Tibial artery (tissue), 4 donors: ENCODE measurements around the gene MICALL2.

Source experiments
- DNase-seq, 2 donors: peaks; one replicate each; pipeline ENCODE4 v3.0.0-alpha.2; 2019
- H3K27ac ChIP-seq, 2 donors: fragments of 200-600 bp; sonication (generic) in 1 of 2; 1 replicate in 1 of 2; 2 replicates in 1 of 2; pipeline ENCODE4 v1.5.1; 2018 to 2019; ENCODE audit warnings: mild to moderate bottlenecking in 1 of 2
- H3K27me3 ChIP-seq, 2 donors: fragments of 200-600 bp; sonication (generic) in 1 of 2; one replicate each; pipeline versions ENCODE4 v1.5.1 to v1.6.0; 2016 to 2019
- H3K36me3 ChIP-seq, 3 donors: fragments of 200-600 bp; sonication (generic) in 2 of 3; one replicate each; pipeline ENCODE4 v1.5.1; 2016 to 2019; ENCODE audit warnings: mild to moderate bottlenecking in 2 of 3
- H3K4me1 ChIP-seq, 4 donors: fragments of 200-600 bp; sonication (generic) in 2 of 4; 1 replicate in 3 of 4; 2 replicates in 1 of 4; pipeline ENCODE4 v1.5.1; 2016 to 2019
- H3K4me3 ChIP-seq, 2 donors: fragments of 200-600 bp; sonication (generic) in 1 of 2; 1 replicate in 1 of 2; 2 replicates in 1 of 2; pipeline ENCODE4 v1.5.1; 2018 to 2019; ENCODE audit warnings: mild to moderate bottlenecking in 2 of 2
- H3K9me3 ChIP-seq, 3 donors: fragments of 200-600 bp; sonication (generic) in 1 of 3; one replicate each; pipeline ENCODE4 v1.5.1; 2016 to 2019
- intact Hi-C: fragments of 100-400 bp; cut with DNase I; formaldehyde crosslinking; loops from one replicate; pipeline ENCODE4 v1.15.0; 2023; ENCODE audit warnings: low total_unique reads
- TF ChIP-seq, protein P1 (sequence below), 2 experiments: fragments of 200-600 bp in 1 of 2; fragments of 450-650 bp in 1 of 2; IDR thresholded peaks; one replicate each; pipeline ENCODE4 v1.5.1; 2017 to 2019; ENCODE audit warnings: antibody characterized with exemption in 2 of 2, mild to moderate bottlenecking in 1 of 2, moderate library complexity in 1 of 2

The MICALL2 gene

DNA sequence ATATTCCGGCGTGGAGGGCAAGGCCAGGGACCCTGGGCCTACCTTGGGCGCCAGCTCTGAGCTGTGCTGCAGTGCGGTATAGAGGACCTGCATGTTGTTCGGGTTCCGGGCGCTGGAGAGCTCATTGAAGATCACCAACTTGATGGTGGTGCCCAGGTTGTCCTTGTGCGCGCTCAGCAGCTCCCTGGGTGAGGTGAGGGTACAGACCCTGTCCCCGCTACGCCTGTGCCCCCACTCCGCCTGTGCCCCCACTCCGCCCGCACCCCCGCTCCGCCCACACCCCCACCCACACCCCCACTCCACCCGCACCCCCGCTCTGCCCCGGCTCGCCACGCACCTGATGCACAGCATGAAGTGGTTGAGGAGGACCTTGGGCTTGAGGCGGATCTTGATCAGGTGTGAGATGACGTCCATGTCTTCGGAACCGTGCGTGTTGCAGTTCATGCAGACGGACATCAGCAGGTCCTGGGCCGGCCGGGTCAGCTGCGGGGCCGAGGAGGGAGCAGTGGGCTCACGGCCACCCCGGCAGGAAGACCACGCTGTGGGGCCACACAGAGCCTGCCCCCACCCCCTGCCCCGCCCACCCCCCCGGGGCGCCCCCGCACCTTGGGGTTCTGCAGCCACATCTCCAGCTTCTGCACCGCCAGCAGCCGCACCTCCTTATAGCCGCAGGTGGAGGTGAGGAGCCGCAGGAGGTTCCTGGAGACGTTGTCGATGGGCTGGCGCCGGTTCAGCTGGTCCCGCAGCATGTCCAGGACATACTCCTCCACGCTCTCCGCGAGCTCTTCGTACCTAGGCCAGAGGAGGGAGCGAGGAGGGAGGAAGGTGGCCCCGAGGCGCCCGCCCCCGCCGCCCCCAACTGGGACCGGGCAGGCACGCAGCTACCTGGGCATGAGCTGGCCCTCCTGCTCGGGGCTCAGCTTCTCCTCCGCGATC lies 39.4 kb upstream of the MICALL2 start:
- intact Hi-C loops: no loop called here
- no peak for DNase-seq
- no peaks in the 10 kb centered on the region for H3K27me3 ChIP-seq
- no peak overlapping the region for H3K27ac ChIP-seq
- no peaks in the 10 kb centered on the region for H3K9me3 ChIP-seq
- TF ChIP-seq, protein P1, sequence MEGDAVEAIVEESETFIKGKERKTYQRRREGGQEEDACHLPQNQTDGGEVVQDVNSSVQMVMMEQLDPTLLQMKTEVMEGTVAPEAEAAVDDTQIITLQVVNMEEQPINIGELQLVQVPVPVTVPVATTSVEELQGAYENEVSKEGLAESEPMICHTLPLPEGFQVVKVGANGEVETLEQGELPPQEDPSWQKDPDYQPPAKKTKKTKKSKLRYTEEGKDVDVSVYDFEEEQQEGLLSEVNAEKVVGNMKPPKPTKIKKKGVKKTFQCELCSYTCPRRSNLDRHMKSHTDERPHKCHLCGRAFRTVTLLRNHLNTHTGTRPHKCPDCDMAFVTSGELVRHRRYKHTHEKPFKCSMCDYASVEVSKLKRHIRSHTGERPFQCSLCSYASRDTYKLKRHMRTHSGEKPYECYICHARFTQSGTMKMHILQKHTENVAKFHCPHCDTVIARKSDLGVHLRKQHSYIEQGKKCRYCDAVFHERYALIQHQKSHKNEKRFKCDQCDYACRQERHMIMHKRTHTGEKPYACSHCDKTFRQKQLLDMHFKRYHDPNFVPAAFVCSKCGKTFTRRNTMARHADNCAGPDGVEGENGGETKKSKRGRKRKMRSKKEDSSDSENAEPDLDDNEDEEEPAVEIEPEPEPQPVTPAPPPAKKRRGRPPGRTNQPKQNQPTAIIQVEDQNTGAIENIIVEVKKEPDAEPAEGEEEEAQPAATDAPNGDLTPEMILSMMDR (IDR thresholded peaks at IDR 0.05): no peak
- peaks cover 65 to 93% (median 86%) of the 10 kb centered on the region in 3 donors for H3K36me3 ChIP-seq
- H3K4me3 ChIP-seq: no peak overlapping the region
- H3K4me1 ChIP-seq: peaks cover 0 to 22% (median 15%) of the 10 kb centered on the region in 4 donors

DNA sequence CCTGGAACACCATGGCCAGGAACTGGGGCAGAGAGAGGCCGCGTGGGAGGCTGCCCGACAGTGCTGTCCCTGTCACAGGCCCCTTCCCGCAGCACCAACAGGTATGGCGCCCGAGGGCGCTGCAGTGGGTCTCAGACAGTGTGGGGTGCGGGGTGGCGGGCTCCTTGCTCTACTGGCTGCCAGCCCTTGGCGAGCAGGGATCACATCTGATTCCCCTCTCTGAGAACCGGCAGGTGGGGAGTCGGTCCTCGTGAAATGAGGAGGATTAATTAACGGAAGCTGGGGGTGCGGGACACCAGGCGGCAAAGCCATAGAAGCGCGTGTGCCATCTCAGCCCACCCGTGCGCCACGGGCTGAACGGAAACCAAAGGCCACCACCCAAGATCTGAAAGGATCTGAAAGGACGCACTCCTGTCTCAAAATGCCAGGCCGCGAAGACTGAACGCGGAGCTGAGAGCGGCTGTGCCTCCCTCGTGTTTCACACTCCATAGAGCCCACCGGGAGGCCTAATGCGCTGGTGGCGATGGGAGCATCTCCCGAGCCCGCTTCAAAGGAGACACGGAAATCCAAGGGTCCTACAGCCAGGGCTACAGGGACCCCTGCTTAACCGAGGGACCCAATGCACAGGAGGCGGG lies 38.1 kb upstream of the MICALL2 start:
- TF ChIP-seq, protein P1 (IDR thresholded peaks at IDR 0.05): no peak
- Histone ChIP-seq H3K9me3 (no peaks in the 10 kb centered on the region), H3K27me3 (no peaks in the 10 kb centered on the region), H3K4me3 (no peak overlapping the region), H3K36me3 (peaks cover 77 to 100% (median 96%) of the 10 kb centered on the region in 3 donors), H3K4me1 (peaks cover 0 to 10% (median 4%) of the 10 kb centered on the region in 4 donors), H3K27ac (no peak overlapping the region)
- intact Hi-C loops: no loop called here
- DNase-seq: no peak

DNA sequence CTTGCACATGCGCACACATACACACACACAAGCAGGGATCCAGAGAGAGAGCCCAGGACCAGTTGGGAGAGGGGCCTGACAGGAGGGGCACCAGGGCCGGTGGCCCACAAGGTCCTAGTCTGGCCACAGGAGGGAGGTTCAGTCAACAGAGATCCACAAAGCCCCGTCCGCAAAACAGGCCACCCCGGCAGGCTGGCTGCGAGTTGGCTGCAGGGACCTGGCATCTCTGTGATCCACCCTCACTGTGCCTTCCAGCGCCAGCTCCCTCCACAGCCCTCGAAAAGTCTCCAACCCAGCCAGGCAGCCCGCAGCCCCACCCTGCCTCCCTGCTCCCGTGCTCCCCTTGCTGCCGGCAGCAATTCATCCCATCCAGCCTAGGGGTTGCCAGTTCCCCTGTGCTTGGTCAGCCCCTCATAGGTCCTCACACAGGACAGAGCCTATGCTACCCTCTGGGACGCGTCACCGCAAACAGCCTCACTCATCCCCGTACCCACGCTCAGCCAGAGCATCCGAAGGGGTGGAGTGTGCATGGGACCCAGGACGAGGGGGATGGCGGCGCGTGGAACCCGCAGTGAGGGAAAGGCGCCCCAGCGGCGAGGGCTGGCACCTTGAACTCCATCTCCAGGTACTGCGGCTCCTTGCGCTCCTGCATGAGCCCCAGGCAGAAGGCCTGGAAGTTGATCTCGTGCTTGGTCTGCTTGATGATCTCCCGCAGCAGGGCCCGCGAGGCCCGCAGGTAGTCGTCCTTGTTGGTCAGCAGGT lies 37.4 kb upstream of the MICALL2 start:
- TF ChIP-seq, protein P1 (IDR thresholded peaks at IDR 0.05): no peak
- intact Hi-C loops: no loop called here
- no peak overlapping the region for H3K4me3 ChIP-seq
- no peak overlapping the region for H3K27ac ChIP-seq
- H3K36me3 ChIP-seq: peaks cover 84 to 100% (median 96%) of the 10 kb centered on the region in 3 donors
- no peaks in the 10 kb centered on the region for H3K27me3 ChIP-seq
- peaks cover 0 to 4% (median 2%) of the 10 kb centered on the region in 4 donors for H3K4me1 ChIP-seq
- no peak for DNase-seq
- H3K9me3 ChIP-seq: no peaks in the 10 kb centered on the region

GRCh38 chr7:1495564-1496242 lies 36.4 kb upstream of the MICALL2 start:
- Histone ChIP-seq H3K4me1 (no peaks in the 10 kb centered on the region), H3K9me3 (no peaks in the 10 kb centered on the region), H3K36me3 (peaks cover 84 to 100% (median 91%) of the 10 kb centered on the region in 3 donors), H3K27ac (no peak overlapping the region), H3K4me3 (no peak overlapping the region), H3K27me3 (no peaks in the 10 kb centered on the region)
- TF ChIP-seq, protein P1 (IDR thresholded peaks at IDR 0.05): no peak
- intact Hi-C loops: no loop called here
- no peak for DNase-seq
